HG03571 (cell line): ENCODE results near the gene IFITM10.

ENCODE experiments used
- ATAC-seq: cut with Tn5 transposase; IDR thresholded peaks from one replicate; pipeline ENCODE4 v1.9.1; 2021; ENCODE audit not compliant: unreplicated experiment

IFITM10 gene

DNA sequence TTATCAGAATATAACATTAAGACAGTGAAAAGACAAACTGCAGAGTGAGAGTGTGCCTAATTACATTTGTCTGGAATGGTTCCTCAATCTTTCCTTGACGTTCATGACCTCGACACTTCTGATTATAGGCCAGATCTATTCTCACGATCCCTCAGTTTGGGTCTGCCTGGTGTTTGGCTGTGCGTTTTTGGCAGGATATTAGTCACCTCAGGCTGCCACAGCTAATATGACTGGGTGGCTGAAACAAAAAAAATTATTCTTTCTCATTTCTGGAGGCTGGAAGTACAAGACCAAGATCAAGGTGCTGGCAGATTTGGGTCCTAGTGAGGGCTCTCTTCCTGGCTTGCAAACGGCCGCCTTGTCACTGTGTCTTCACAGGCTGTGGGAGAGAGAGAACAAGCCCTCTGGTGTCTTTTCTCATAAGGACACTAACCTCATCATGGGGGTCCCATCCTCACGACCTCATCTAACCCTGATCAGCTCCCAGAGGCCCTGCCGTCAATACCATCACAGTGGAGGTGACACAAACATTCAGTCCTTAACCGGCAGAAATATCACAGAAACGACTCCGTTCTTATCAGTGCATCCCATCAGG, 23.2 kb downstream of the IFITM10 start:
- no peak for ATAC-seq

DNA sequence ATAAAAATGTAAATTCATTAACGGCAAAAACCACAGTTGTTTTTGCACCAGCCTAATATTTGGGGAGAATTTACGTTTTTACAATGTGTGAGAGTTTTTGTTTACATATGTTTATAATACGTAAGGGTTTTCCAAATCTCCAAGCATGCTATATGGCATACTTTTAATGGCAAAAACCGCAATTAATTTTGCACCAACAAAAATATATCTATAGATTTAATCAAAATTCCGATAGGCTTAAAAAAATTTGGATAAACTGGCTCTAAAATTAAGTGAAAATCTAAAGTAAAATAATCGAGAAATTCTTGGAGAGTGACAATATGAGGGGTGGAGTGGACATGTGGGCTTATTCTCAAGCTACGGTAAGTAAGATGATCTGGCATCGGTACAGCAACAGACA, 30.6 kb downstream of the IFITM10 start:
- ATAC-seq, result no peak

DNA sequence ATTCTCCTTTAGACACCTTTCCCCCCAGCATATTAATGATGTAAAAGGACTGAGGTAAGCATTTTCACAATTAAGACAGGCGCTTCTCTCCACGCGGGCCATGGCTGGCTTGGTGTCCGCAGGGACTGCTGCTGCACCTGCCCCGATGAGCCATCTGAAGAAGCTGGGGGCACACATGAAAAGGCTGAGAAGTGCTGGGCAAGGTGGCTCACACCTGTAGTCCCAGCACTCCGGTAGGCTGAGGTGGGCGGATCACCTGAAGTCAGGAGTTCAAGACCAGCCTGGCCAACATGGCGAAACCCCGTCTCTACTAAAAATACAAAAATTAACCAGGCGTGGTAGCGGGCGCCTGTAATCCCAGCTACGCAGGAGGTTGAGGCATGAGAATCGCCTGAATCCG, 32.1 kb downstream of the IFITM10 start:
- ATAC-seq, result no peak

DNA sequence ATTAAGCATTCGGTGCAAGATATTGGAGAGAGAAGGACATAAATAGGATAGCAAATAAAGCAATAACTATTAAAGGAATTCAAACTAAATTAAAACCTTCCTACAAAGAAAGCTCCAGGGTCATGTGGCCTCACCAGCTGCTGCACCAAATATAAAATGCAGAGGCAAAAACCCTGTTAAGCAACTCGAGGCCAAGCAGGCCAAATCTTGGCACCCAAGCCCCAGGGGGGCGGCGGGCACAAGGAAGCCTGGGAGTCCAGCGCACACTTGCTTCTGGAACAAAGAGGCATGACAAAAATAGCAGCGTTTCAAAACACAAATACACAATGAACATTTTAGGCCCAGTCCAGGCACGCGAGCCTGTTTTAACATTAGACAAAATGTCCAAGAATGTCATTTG, 32.6 kb downstream of the IFITM10 start:
- no peak for ATAC-seq

DNA sequence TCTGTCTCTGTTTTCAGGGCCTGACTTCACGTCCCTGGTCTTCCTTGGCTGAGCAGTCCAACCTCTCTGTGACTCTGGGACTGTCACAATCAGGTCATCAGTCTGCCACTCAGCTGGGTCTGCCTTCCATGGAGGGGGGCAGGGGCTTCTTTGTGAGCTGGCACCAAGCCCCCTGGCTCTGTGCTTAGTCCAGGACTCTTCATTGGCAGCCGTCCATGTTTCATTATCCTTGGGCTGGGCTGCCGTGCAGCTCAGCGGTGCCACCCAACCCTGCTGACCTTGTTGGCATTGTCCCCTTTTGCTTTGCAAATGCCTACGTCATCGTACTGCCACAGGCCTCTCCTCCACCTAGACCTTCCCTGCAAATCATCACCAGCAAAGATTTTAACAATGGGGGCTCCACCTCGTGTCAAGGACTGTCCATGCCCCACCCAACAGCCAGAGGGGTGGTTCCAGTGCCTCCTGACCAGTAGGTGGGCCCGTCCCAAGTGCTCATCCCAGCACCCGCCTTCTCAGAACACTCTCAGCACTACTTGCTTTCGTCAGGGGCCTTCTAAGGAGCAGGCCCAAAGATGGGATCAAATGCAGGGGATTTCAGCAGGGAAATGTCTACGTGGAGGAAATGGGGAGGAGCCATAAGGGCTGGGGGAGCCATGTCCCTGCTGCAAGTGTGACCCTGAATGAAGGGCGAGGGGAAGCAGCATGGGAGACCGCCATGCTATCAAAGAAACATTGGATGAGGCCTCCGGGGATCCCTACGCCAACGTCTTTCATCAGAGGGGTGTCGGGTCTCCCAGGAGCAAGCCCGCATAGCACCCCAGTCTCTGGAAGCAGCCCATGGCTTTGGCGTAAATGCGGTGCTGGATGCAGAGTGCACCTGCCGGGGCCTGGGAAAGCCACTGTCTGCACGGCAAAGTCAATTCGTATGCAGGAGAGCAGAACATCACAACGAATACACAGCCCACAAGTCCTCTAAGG, 35.2 kb downstream of the IFITM10 start:
- no peak for ATAC-seq

DNA sequence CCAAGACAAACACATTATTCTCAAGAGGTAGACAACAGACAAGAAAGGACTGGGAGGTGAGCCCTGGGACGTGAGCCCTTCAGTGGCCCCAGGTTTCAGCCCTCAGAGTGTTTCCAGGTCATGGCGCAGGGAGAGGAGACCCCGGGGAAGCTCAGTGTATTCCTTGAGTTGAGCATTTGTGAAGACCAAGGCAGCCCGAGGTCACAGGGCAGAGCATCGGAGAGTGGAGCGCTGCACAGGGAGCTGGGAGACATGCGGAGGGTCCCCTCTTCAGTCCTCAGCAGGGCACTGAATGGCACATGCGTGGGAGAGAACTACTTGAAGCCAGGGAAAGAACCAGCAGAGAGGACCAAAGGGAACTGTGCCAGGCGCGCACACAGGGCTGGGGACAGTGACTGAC, 41.7 kb downstream of the IFITM10 start:
- ATAC-seq, result no peak

DNA sequence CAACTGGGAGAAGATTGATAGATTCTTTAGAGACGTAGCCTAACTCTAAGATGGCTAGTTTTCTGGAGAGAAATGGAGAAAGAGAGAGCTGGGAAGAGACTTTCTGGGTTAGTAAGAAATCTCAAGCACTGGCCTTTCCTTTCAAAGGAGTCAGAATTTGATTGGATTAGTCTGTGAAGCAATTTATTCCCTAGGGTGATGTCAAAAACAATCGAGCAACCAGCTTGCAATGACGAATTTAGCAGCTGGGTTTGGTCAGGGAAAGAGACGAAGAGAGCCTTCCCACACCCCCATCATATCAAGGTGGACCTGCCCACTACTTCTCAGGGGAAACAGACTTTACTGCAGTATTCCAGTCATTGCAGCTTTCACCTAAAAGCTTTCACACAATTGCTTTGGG, 42.6 kb downstream of the IFITM10 start:
- ATAC-seq, result no peak

DNA sequence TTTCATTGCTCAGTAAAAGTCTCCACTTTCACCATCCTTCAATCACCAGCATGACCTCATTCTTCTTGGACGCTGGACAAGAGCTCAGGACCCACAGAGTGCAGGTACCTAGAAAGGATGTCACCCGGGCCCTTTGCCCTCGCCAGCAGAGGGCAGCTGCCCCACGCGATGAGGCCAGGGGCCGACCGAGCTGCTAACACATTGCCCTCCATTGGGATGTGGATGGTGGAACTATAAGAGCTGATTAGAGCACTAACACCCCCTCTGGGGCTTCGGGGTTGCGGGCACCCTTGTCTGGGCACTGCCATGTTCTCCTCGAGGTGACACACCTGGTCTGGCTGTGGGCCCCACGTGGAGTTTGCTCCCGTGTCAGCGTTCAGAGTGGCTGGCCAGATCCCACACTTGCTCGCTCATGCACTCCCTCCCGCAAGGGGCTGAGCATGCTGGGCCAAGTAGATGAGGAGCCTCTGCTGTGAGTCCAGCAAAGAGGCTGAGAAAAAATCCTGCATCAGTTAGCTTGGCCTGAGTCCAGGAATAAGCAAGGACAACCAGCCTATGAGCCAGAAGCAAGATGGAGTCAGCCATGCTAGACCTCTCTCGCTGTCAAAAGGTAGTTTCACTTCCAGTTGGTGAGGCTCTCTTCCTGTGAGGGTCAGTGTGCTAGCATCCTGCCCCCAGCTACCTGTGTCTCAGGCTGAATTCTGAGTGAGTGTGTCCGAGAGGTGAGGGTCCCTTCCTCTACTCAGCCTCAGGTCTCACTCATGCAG, 43.6 kb downstream of the IFITM10 start:
- no peak for ATAC-seq

DNA sequence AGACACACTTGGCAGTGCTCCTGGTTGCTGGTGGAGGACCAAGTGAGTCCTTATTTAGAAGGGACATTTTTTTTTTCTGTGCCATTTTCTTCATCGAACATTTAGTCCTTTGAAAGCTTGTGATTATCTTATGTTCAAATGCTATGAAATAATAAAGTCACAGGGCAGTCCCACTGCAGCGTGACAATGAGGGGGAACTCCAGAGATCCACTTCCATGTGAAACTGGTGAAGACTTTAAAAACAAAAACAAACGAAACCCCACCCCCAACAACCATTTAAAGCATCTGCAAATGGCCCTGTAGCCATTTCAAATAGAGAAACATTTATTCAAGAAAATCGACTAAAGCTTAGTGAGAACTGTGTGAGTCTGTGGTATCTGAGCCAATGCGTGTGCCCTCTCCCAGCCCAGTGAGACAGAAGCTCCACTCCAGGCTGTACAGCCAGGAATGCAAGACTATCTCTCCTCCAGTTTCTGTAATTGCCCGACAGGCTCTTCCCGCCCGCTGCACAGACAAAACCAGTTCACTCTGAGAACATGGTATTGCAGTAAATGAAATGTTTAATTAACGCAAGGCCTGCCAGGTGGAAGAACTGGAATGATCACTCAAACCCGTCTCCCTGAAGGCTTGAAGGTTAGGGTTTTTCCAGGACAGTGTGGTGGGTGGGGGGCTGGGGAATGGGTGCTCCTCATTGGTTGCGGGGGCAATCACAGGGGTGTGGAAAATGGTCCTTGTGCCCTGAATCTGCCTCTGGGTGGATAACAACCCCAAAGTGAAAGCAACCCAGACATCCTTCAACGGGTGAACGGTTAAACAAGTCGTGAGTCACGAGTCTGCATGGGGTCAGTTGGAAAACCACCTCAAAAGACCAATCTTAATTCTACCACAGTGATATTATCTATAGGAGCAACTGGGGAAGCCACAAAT, 45.0 kb downstream of the IFITM10 start:
- no peak for ATAC-seq

DNA sequence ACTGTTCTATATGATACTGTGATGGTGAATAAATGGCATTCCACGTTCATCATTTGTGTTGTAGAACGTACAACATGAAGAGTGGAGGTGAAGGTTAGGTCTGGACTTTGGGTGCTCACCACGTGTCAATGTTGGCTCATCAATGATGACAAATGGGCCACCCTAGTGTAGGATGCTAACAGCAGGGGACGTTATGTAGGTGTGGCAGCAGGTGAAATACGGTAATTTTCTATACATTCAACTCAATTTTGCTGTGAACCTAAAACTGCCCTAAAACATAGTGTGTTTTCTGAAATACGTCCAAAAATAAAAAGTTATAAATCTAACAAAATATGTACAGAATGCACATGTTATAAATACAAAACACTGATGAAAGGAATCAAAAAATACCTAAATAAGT, 47.2 kb downstream of the IFITM10 start:
- ATAC-seq, result no peak

DNA sequence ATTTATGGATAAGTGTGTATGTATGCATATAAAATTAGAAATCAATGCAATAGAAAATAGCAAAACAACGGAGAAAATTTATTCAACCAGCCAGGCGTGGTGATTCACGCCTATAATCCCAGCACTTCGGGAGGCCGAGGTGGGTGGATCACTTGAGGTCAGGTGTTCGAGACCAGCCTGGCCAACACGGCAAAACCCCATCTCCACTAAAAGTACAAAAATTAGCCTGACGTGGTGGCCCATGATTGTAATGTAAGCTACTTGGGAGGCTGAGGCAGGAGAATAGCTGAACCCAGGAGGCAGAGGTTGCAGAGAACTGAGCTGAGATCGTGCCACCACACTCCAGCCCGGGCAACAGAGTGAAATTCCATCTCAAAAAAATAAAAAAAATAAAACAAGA, 47.9 kb downstream of the IFITM10 start:
- ATAC-seq, result no peak

DNA sequence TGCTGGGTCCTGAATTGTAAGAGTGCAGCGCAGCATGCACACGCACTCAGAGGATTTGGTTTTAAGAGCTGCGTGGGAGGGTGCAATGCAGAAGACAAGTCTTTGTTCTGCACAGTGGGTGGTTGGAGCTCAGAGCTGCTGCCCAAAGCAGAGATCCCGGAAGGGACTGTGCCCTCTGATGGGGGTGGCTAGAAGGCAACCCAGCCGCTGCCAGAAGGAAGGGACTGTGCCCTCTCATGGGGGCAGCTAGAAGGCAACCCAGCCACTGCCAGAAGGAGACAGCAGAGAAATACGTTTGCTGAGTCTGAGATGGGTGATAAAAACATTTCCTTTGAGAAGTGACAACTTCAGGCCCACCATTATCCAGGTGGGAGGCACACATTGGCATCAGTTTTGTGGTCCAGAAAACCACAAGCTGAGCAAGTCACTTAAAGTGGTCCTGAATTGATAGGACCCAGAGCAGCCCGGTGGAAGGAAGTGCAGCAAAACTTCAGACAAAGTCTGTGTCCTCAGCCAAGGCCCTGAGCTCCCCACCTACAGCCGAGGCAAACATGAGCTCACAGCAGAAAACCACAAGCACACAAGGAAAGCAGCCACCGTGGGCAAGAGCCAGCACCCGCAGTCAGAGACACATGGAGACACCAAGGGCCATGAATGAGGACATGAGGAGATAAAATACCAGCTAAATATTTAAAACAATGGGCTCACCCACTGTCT, 49.1 kb downstream of the IFITM10 start:
- ATAC-seq, result no peak

DNA sequence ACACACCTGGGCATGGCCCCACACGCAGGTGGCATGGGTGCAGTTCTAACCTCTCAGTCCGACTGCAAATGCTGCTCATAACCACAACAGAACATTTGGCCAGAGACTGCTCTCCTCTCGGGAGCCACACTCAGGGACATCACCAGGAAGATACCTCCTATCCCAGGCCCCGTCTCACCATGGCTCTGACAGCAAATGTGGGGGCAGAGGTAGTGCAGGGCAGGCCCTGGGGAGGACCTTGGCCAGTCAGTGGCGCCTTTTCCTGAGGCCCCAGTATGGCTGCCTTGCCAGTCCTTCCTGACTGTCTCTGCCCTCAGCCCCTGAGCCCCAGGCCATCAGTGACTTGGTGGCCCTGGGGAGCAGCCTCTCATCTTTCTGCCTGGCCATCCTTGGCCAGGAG, 50.6 kb downstream of the IFITM10 start:
- ATAC-seq, result no peak

DNA sequence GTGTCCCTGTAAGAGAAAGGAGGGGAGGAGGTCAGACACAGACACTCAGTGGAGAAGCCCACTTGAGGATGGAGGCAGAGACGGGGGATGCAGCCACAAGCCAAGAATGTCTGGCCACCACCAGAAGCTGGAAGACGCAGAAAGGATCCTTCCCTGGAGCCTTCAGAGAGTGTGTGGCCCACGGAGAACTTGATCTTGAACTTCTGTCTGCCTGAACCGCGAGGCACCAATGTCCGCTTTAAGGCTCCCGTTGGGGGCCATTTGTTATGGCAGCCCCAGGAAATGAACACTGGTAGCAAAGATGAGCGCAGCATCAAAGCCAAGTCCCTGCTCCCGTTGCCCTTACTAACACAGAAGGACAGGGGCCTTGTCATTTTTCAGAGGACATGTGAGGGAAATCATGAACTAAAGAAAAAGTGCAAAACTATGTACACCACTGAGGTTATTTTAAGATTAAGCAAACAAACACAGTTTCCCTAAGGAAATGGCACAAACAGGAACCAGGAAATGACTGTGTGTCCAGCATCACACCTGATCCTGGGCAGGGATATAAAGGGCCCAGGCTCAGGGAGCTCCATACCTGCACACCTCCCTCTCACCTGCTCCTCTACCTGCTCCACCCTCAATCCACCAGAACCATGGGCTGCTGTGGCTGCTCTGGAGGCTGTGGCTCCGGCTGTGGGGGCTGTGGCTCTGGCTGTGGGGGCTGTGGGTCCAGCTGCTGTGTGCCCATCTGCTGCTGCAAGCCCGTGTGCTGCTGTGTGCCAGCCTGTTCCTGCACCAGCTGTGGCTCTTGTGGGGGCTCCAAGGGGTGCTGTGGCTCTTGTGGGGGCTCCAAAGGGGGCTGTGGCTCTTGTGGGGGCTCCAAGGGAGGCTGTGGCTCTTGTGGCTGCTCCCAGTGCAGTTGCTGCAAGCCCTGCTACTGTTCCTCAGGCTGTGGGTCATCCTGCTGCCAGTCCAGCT, 53.5 kb downstream of the IFITM10 start, which contains the start of gene KRTAP5-6:
TSS of gene KRTAP5-6 (plus strand) at position 588 of the 963 bp plus-strand sequence. CDS start at position 639, 51 bp downstream.
- ATAC-seq, result no peak

DNA sequence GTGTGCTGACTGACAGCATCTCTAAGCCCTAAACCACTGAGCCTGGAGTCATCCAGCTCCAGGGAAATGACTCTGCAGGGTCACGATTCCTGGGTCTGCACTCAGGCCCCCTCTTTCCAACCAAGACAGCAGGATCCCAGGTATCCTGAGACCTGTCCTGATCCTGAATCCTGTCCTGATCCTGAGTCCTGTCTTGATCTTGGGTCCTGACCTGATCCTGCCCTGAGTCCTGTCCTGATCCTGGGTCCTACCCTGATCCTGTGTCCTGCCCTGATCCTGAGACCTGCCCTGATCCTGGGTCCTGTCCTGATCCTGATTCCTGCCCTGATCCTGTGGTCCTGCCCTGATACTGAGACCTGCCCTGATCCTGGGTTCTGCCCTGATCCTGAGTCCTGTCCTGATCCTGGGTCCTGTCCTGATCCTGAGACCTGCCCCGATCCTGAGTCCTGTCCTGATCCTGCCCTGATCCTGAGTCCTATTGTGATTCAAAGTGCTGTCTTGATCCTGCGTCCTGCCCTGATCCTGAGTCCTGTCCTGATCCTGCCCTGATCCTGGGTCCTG, 54.8 kb downstream of the IFITM10 start:
- no peak for ATAC-seq

DNA sequence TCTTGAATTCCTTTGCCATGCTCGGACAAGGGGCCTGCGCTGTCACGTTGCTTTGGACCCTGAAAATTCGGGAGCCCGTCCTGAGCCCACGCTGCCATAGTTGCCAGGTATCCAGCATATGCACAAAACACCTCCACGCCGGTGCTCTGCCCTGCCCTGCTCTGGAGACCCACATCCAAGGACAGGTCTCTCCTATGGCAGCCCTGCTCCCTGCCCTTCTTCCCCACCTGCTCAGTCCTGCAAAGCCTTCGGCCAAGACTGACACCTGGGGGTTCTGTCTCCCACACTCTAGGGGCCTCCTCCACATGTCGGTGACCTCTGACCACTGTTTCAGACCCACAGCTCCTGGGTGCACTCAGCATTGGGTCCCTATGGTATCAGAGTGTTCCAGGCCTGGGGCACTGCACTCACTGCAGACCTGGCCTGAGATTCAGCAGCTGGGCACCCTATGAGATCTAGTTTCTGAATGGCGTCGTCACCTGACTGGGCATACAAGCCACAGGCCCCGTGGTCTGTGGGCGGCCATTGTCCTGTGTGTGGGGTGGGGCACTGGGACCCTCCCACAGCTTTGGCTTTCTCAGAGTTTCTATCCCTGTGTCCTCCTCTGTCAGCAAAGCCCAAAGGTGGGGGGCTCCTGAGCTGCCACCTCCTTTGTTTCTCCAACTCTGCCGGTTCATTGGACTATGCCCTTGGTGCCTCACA, 55.4 kb downstream of the IFITM10 start:
- no peak for ATAC-seq

DNA sequence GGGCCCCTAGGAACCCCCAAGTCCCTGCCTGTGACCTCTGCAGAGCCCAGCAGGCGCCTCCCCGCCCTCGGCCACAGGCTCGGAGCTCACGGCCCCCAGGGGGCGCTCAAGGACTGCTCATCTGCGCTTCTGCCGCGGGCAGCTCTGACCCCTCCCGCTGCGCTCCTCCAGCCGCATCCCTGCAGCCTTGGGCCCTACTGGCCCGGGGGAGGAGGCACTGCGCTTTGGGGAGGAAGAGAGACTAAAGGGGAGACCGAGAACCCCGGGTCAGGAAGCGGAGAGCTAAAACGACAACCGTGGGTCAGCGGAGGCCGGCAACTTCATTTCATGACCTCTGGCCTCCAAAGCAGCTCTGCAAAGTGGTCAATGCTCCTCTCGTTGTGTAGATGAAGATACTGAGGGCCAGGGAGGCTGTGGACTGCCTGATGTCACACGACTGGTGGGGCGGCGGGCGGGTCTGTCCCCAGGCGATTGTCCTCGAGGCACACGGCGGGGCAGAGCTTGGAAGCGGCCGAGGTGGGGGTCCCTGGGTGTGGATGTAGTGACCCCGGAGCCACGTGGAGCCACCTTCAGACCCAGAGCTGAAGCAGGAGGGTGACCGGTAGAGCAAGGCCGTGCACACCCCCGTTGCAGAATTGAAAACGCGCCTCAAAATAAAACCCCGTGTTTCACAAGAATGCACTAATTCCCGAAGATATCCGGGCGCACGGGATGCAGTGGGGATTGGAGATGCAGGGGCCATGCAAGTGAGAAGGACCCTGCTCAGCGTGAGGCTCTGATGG, 56.1 kb downstream of the IFITM10 start:
- no peak for ATAC-seq
